SU-DHL-6 (cell line): ENCODE results near the gene ATP11A.

ENCODE experiments used
- H2AFZ ChIP-seq: fragments of 200-600 bp; sonication (generic); 2 replicates; pipeline ENCODE4 v1.6.1; 2014; ENCODE audit warnings: low read depth, mild to moderate bottlenecking, moderate library complexity, mixed read lengths, antibody characterized with exemption, low read length; ENCODE audit not compliant: severe bottlenecking
- H3F3A ChIP-seq: fragments of 200-600 bp; shearing (Covaris generic); 2 replicates; pipeline ENCODE4 v1.6.0; 2016; ENCODE audit warnings: antibody characterized with exemption, mild to moderate bottlenecking; ENCODE audit not compliant: insufficient read depth
- H3K27ac ChIP-seq: fragments of 200-600 bp; sonication (generic); 2 replicates; pipeline ENCODE4 v1.5.1; 2016; ENCODE audit warnings: low read depth, mild to moderate bottlenecking, low read length, moderate library complexity, mixed read lengths
- H3K27me3 ChIP-seq: fragments of 200-600 bp; sonication (generic), shearing (Covaris generic); 2 replicates; pipeline ENCODE4 v1.6.0; 2014; ENCODE audit warnings: mild to moderate bottlenecking, low read length
- H3K36me3 ChIP-seq: fragments of 200-600 bp; sonication (generic); 2 replicates; pipeline ENCODE4 v1.6.1; 2014; ENCODE audit warnings: mild to moderate bottlenecking, low read length, mixed read lengths
- H3K4me2 ChIP-seq: fragments of 300-600, 200-600 bp; shearing (Covaris generic), sonication (generic); 2 replicates; pipeline ENCODE4 v1.6.0; 2014; ENCODE audit warnings: low read length, low read depth, mild to moderate bottlenecking; ENCODE audit not compliant: poor library complexity, severe bottlenecking
- H3K4me3 ChIP-seq: fragments of 200-600 bp; sonication (generic); 2 replicates; pipeline ENCODE4 v1.5.1; 2014; ENCODE audit warnings: antibody characterized with exemption, low read length, mild to moderate bottlenecking, mixed read lengths; ENCODE audit not compliant: insufficient read depth, poor library complexity, severe bottlenecking
- H3K79me2 ChIP-seq: fragments of 200-600 bp; sonication (generic); 2 replicates; pipeline ENCODE4 v1.6.1; 2014; ENCODE audit warnings: mild to moderate bottlenecking, low read length, moderate library complexity; ENCODE audit not compliant: insufficient read depth
- H3K9ac ChIP-seq: fragments of 200-600 bp; sonication (generic); 2 replicates; pipeline ENCODE4 v1.7.0; 2014; ENCODE audit warnings: mild to moderate bottlenecking, low read length
- H3K9me2 ChIP-seq: fragments of 200-600 bp; sonication (generic); replicated peaks from 2 replicates; pipeline ENCODE4 v1.6.1; 2014; ENCODE audit warnings: low read length; ENCODE audit not compliant: insufficient read depth
- H3K9me3 ChIP-seq: fragments of 200-600 bp; sonication (generic); 2 replicates; pipeline ENCODE4 v1.6.1; 2014; ENCODE audit warnings: low read length, mixed read lengths; ENCODE audit not compliant: insufficient read depth
- H4K20me1 ChIP-seq: fragments of 200-600 bp; sonication (generic); 2 replicates; pipeline ENCODE4 v1.6.1; 2014; ENCODE audit warnings: low read depth, mild to moderate bottlenecking, antibody characterized with exemption, low read length, moderate library complexity, mixed read lengths
- EZH2phosphoT487 ChIP-seq: fragments of 200-600 bp; sonication (generic), shearing (Covaris generic); conservative IDR thresholded peaks from 2 replicates; pipeline ENCODE4 v1.6.1; 2018; ENCODE audit warnings: mild to moderate bottlenecking, antibody characterized with exemption, low read length, moderate library complexity, mixed read lengths
- TF ChIP-seq, protein P1 (sequence below): fragments of 200-600 bp; sonication (generic); IDR thresholded peaks from one replicate; pipeline ENCODE4 v1.5.1; 2017; ENCODE audit warnings: antibody characterized with exemption, mild to moderate bottlenecking, low read length, moderate library complexity; ENCODE audit not compliant: insufficient read depth, poor library complexity, severe bottlenecking

ATP11A gene

DNA sequence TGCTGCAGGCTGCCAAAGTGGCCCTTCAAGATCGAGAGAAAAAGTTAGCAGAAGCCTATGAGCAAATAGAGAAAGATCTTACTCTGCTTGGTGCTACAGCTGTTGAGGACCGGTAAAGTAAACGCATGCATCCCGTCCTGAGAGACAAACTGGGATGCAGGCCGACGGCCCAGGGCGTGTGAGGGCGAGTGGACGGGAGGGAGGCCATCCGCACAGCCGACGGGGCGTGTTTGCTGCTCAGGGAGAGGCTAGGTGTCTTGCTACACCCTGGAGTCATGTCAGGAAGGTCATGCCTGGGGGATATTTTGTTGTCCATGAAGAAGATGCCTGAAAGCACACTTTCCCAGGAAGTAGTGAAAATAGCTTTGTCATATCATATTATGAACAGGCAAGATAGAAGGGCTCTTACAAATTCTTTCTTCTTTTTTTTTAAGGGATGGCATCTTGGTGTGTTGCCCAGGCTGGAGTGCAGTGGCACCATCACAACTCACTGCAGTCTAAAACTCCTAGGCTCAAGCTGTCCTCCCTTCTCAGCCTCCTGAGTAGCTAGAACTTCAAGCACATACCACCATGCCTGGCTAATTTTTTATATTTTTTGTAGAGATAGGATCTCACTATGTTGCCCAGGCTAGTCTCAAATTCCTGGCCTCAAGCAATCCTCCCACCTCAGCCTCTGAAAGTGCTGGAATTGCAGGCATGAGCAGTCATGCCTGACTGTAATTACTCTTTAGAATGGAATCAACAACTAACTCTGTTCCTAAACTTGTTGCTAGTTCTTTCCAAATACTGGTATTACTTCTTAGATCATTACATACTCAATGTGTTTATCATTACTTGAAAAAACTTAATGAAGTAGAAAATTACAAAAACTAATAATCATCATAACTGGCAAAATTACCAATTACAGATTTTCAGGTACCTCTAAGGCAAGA, 161.5 kb downstream of the ATP11A start:
- no peaks in the 10 kb centered on the region for H3F3A ChIP-seq
- no peaks in the 10 kb centered on the region for H3K9me3 ChIP-seq
- TF ChIP-seq, protein P1, sequence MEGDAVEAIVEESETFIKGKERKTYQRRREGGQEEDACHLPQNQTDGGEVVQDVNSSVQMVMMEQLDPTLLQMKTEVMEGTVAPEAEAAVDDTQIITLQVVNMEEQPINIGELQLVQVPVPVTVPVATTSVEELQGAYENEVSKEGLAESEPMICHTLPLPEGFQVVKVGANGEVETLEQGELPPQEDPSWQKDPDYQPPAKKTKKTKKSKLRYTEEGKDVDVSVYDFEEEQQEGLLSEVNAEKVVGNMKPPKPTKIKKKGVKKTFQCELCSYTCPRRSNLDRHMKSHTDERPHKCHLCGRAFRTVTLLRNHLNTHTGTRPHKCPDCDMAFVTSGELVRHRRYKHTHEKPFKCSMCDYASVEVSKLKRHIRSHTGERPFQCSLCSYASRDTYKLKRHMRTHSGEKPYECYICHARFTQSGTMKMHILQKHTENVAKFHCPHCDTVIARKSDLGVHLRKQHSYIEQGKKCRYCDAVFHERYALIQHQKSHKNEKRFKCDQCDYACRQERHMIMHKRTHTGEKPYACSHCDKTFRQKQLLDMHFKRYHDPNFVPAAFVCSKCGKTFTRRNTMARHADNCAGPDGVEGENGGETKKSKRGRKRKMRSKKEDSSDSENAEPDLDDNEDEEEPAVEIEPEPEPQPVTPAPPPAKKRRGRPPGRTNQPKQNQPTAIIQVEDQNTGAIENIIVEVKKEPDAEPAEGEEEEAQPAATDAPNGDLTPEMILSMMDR: no peak
- no peak for TF ChIP-seq EZH2phosphoT487
- no peak overlapping the region for H3K9ac ChIP-seq
- no peaks in the 10 kb centered on the region for H3K9me2 ChIP-seq
- H3K4me2 ChIP-seq: no peak overlapping the region
- H3K36me3 ChIP-seq: no peaks in the 10 kb centered on the region
- no peak overlapping the region for H3K4me3 ChIP-seq
- H4K20me1 ChIP-seq: no peaks in the 10 kb centered on the region
- no peaks in the 10 kb centered on the region for H3K27me3 ChIP-seq
- no peaks in the 10 kb centered on the region for H3K79me2 ChIP-seq
- no peak overlapping the region for H3K27ac ChIP-seq
- H2AFZ ChIP-seq: no peak overlapping the region

DNA sequence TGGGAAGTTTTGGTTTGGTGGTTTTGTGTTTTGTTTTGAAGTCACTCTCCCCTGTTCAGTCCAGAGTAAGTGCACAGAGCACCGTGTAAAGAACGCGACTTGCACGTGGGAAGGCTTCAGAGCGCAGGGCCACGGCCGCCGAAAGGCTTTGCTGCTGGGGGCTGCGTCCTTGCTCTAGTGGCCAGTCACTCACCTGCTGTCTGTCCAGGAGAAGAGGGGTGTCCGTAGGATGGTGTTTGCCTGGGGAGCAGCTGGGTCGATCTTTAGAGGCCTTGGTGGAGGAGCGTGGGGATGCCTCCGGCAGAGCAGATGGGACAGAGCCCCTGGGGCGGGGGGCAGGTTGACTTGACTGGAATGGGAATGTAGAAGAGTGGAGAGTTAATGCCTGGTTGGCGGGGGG, 162.6 kb downstream of the ATP11A start:
- Histone ChIP-seq H3K79me2 (no peaks in the 10 kb centered on the region), H3K4me2 (no peak overlapping the region), H3K36me3 (no peaks in the 10 kb centered on the region), H3K9me2 (no peaks in the 10 kb centered on the region), H3K4me3 (no peak overlapping the region), H3F3A (no peaks in the 10 kb centered on the region), H4K20me1 (no peaks in the 10 kb centered on the region), H3K27ac (no peak overlapping the region), H3K9me3 (no peaks in the 10 kb centered on the region), H3K27me3 (no peaks in the 10 kb centered on the region), H3K9ac (no peak overlapping the region), H2AFZ (no peak overlapping the region)
- no peak for TF ChIP-seq EZH2phosphoT487
- TF ChIP-seq, protein P1: no peak

DNA sequence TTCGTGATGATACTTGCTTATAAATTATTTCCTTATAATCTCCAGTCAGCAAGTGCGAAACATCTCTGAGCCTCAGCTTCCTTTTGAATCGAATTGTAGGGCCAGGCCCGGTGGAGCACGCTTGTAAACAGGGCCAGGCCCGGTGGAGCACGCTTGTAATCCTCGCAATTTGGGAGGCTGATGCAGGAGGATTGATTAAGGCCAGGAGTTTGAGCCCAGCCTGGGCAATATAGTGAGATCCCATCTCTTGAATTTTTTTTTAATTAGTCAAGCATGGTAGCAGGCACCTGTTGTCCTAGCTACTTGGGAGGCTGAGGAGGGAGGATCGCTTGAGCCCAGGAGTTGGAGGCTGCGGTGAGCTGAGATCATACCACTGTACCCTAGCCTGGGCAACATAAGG, 163.0 kb downstream of the ATP11A start:
- H3K9ac ChIP-seq: no peak overlapping the region
- H3K9me2 ChIP-seq: no peaks in the 10 kb centered on the region
- no peaks in the 10 kb centered on the region for H3F3A ChIP-seq
- no peaks in the 10 kb centered on the region for H3K9me3 ChIP-seq
- H3K27me3 ChIP-seq: no peaks in the 10 kb centered on the region
- no peak overlapping the region for H3K4me3 ChIP-seq
- no peak overlapping the region for H3K4me2 ChIP-seq
- no peaks in the 10 kb centered on the region for H4K20me1 ChIP-seq
- H2AFZ ChIP-seq: no peak overlapping the region
- TF ChIP-seq, protein P1: no peak
- no peak for TF ChIP-seq EZH2phosphoT487
- H3K79me2 ChIP-seq: no peaks in the 10 kb centered on the region
- no peaks in the 10 kb centered on the region for H3K36me3 ChIP-seq
- H3K27ac ChIP-seq: no peak overlapping the region
